Activated CD4-positive, alpha-beta T cell treated with anti-CD3 and anti-CD28 coated beads for 48 hours (primary cell): ENCODE data around the gene SEC24C.
A peak's percentile ranks its signal among the peaks of the same experiment; 100 is the strongest.

ENCODE experiments used
- DNase-seq: peaks from one replicate; pipeline ENCODE4 v3.0.0-alpha.2; 2020

SEC24C gene

GRCh38 chr10:73814276-73814895, 70.2 kb downstream of the SEC24C start:
- no peak for DNase-seq

- DNase-seq: peak; percentile 28
Measured at GRCh38 chr10:73814896-73815718, 70.9 kb downstream of the SEC24C start.

GRCh38 chr10:73815719-73816030, 71.5 kb downstream of the SEC24C start:
- no peak for DNase-seq

GRCh38 chr10:73816917-73817729, 73.0 kb downstream of the SEC24C start:
- DNase-seq: no peak

- no peak for DNase-seq
Measured at GRCh38 chr10:73817826-73818225, 73.7 kb downstream of the SEC24C start.

- no peak for DNase-seq
Measured at GRCh38 chr10:73818402-73818801, 74.2 kb downstream of the SEC24C start.

- no peak for DNase-seq
Measured at GRCh38 chr10:73819081-73819480, 74.9 kb downstream of the SEC24C start.

GRCh38 chr10:73819513-73820093, 75.4 kb downstream of the SEC24C start:
- DNase-seq: no peak
